NB4 (cell line): ENCODE measurements around the gene CDH11.

ENCODE experiments used
- DNase-seq: peaks from one replicate; pipeline ENCODE4 v3.0.0; 2010; ENCODE audit warnings: low read depth
- H3K4me3 ChIP-seq: one replicate; pipeline ENCODE4 v1.5.1; 2011; ENCODE audit warnings: mild to moderate bottlenecking, low read depth, low read length, moderate library complexity
- CTCF ChIP-seq: IDR thresholded peaks from one replicate; pipeline ENCODE4 v1.5.1; 2012; ENCODE audit warnings: low read depth, low read length
- MYC ChIP-seq: IDR thresholded peaks from 2 replicates; pipeline ENCODE4 v1.6.1; 2011; ENCODE audit warnings: low read depth, low read length
- POLR2A ChIP-seq: IDR thresholded peaks from 2 replicates; pipeline ENCODE4 v1.6.1; 2011; ENCODE audit warnings: mild to moderate bottlenecking; ENCODE audit not compliant: insufficient read length; ENCODE audit errors: extremely low read depth
- TF ChIP-seq, protein P1 (sequence below): IDR thresholded peaks from 2 replicates; pipeline ENCODE4 v1.6.1; 2011; ENCODE audit warnings: low read depth, low read length

CDH11 gene

DNA sequence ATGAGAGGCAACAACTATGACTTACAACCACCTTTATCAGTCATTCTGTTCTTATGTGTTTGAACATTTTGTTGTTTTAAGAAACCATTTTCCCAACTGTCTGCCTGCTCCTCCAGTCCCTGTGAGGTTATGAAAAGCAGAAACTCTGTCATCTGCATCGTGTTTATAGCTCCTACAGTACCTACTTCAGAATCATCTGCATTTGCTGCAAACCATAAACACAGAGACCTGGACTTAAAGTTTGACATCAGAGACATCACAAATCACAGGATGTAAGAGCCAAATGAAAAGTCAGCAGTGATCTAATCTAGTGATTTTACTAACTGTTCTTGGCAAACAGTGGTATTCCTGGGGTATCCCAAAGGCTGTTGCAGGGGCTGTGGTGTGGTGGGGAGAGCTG, 55.2 kb downstream of the CDH11 start:
- no peak overlapping the region for H3K4me3 ChIP-seq
- TF ChIP-seq, protein P1, sequence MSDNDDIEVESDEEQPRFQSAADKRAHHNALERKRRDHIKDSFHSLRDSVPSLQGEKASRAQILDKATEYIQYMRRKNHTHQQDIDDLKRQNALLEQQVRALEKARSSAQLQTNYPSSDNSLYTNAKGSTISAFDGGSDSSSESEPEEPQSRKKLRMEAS: no peak
- no peak for TF ChIP-seq POLR2A
- TF ChIP-seq MYC: no peak
- TF ChIP-seq CTCF: no peak
- DNase-seq: no peak

- no peak for DNase-seq
- TF ChIP-seq POLR2A (no peak), CTCF (no peak), MYC (no peak)
- TF ChIP-seq, protein P1: no peak
- no peak overlapping the region for H3K4me3 ChIP-seq
These were observed 56.8 kb downstream of the CDH11 start for GRCh38 chr16:65065031-65065430.

DNA sequence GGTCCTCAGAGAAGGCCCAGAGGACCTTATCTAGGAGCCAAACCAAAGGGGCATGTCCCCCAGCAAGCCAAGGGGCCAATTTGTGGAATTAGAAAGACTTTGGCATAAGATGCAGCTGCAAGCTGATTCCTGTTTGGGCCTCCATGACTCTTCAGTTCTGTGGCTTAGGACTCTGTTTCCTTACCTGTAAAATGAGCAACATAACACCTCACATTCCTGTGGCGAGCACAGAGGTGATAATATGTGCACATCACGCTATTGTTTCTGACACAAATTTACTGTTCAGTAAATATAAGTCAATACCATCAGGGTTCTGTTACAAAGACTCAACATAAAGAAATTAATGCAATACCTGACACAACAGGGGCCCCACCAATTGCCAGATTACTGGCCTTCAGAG, 57.7 kb downstream of the CDH11 start:
- no peak for DNase-seq
- H3K4me3 ChIP-seq: no peak overlapping the region
- TF ChIP-seq, protein P1: no peak
- TF ChIP-seq MYC (no peak), POLR2A (no peak), CTCF (no peak)

GRCh38 chr16:65062736-65063583, 58.9 kb downstream of the CDH11 start:
- no peak for TF ChIP-seq POLR2A
- TF ChIP-seq, protein P1: no peak
- TF ChIP-seq CTCF: no peak
- TF ChIP-seq MYC: no peak
- DNase-seq: no peak
- H3K4me3 ChIP-seq: no peak overlapping the region

DNA sequence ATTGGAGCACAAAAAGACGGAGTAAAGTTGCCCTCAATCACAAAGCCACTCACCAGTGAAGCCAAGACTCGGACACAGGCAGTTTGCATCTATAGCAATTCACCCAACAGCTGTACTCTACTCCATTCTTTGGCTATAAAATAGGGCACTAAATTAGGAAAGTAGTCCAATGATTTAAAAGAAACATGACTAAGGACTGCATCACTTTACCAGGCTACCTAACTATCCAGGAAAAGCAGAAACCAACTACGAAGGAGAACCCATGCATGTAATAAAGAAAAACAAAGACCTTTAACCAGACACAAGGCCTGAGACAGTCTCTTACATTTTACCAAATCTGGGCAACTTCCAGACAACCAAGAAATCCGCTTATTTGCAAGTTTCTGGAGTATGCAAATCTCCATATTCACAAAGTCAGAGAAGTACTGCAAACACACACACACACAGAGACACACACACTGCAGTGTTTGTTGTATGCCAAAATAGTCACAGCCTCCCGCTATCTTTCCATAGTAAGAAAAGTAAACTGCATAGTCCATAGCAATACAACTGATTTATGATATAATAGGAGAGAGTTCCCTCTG, 59.8 kb downstream of the CDH11 start:
- TF ChIP-seq POLR2A (no peak), MYC (no peak), CTCF (no peak)
- TF ChIP-seq, protein P1: no peak
- no peak for DNase-seq
- no peak overlapping the region for H3K4me3 ChIP-seq
